Activated CD4-positive, alpha-beta T cell treated with anti-CD3 and anti-CD28 coated beads for 36 hours (primary cell): ENCODE results near the gene CCZ1B. TPM values are rescaled to one million over a fixed set of nuclear protein-coding genes. Genes with fewer than 3 reads are reported as not detected.
"Not testable (repeated sequence)": the region's sequence is repeated elsewhere in the genome, so short reads cannot be mapped to it uniquely, and the experiment has no call there.

Experiments
- ATAC-seq: fragments of 200-7000 bp; cut with Tn5 transposase; one replicate; pipeline ENCODE4 v1.10.0; 2021; ENCODE audit warnings: mild to moderate bottlenecking, moderate library complexity
- CTCF ChIA-PET: fragments of 350-600 bp; sonication (Branson Sonifier 250); formaldehyde crosslinking; loops from one replicate; lab custom pipeline; 2021; ENCODE audit warnings: antibody characterized with exemption; lab: Charles Lee
- POLR2A ChIA-PET: fragments of 350-600 bp; sonication (Branson Sonifier 250); formaldehyde crosslinking; loops from one replicate; lab custom pipeline; 2021; ENCODE audit warnings: antibody characterized with exemption, inconsistent platforms; lab: Charles Lee
- DNase-seq: peaks from one replicate; pipeline ENCODE4 v3.0.0-alpha.2; 2020
- H3K27ac Mint-ChIP-seq: one replicate; pipeline ENCODE4 v1.8.0; 2021; ENCODE audit warnings: mixed read lengths
- H3K27me3 Mint-ChIP-seq: one replicate; pipeline ENCODE4 v1.8.0; 2021; ENCODE audit warnings: mixed read lengths
- H3K36me3 Mint-ChIP-seq: one replicate; pipeline ENCODE4 v1.8.0; 2021; ENCODE audit warnings: low read depth, mixed read lengths
- H3K4me1 Mint-ChIP-seq: one replicate; pipeline ENCODE4 v1.8.0; 2021; ENCODE audit warnings: mixed read lengths
- H3K4me3 Mint-ChIP-seq: one replicate; pipeline ENCODE4 v1.8.0; 2021; ENCODE audit warnings: mild to moderate bottlenecking, moderate library complexity, mixed read lengths
- H3K9me3 Mint-ChIP-seq: one replicate; pipeline ENCODE4 v1.8.0; 2021; ENCODE audit warnings: low read depth, mixed read lengths
- intact Hi-C, 2 experiments: fragments of 100-400 bp; cut with DNase I in 1 of 2; cut with micrococcal nuclease in 1 of 2; formaldehyde crosslinking; loops; one replicate each; pipeline versions ENCODE4 v1.14.2 to v1.15.1; 2022 to 2024; cut with DNase I, micrococcal nuclease
- total RNA-seq, 2 experiments: library from RNA; stranded (reverse); gene quantifications; one replicate each; pipeline ENCODE4 v1.2.3, GENCODE V29; 2021

Gene CCZ1B
- total RNA-seq, 2 experiments from 2014 or later, result 41.9 to 42.4 TPM

GRCh38 chr7:6829616-6830015, 3.5 kb upstream of the CCZ1B start:
- H3K9me3 Mint-ChIP-seq, CTCF ChIA-PET, H3K4me3 Mint-ChIP-seq, POLR2A ChIA-PET, ATAC-seq, DNase-seq, H3K27me3 Mint-ChIP-seq, H3K4me1 Mint-ChIP-seq, H3K36me3 Mint-ChIP-seq, H3K27ac Mint-ChIP-seq: not testable (repeated sequence)
- intact Hi-C loops, result loop anchor here in 1 of 2 experiments (10.0 kb wide), 1 partner anchor 235 kb away; the partner anchor contains the start of gene INTS15

GRCh38 chr7:6827180-6827579, 1.1 kb upstream of the CCZ1B start:
- peak overlapping the region; percentile 51 for H3K27ac Mint-ChIP-seq
- H3K27me3 Mint-ChIP-seq, H3K9me3 Mint-ChIP-seq, intact Hi-C loops, CTCF ChIA-PET, H3K36me3 Mint-ChIP-seq, H3K4me1 Mint-ChIP-seq, ATAC-seq, POLR2A ChIA-PET, DNase-seq: not testable (repeated sequence)
- peak overlapping the region; percentile 59 for H3K4me3 Mint-ChIP-seq

GRCh38 chr7:6825236-6826125, 594 bp downstream of the CCZ1B start:
- H3K27me3 Mint-ChIP-seq, H3K9me3 Mint-ChIP-seq, DNase-seq, intact Hi-C loops, H3K27ac Mint-ChIP-seq, H3K4me1 Mint-ChIP-seq: not testable (repeated sequence)
- ChIA-PET POLR2A (interaction anchor here (0.6 kb wide), 1 partner anchor 13 kb away, joined by 6 read pairs; no protein-coding TSS in a partner anchor), CTCF (interaction anchor here (0.6 kb wide), 1 partner anchor 10 kb away, joined by 4 read pairs; no protein-coding TSS in a partner anchor)
- ATAC-seq, result peak; percentile 53
- Mint-ChIP-seq H3K36me3 (peaks cover 13% of the 10 kb centered on the region), H3K4me3 (peak overlapping the region; percentile 57)

- H3K4me1 Mint-ChIP-seq, intact Hi-C loops, H3K27me3 Mint-ChIP-seq, H3K9me3 Mint-ChIP-seq, H3K4me3 Mint-ChIP-seq, H3K27ac Mint-ChIP-seq, DNase-seq, ATAC-seq: not testable (repeated sequence)
- ChIA-PET POLR2A (interaction anchor here (0.6 kb wide), 1 partner anchor 918 kb away, joined by 5 read pairs; no protein-coding TSS in a partner anchor), CTCF (interaction anchor here (0.6 kb wide), 2 partner anchors 9 to 833 kb away, joined by 3 read pairs; no protein-coding TSS in a partner anchor)
- peaks cover 20% of the 10 kb centered on the region for H3K36me3 Mint-ChIP-seq
Measured at GRCh38 chr7:6821622-6822021, 4.5 kb downstream of the CCZ1B start.

GRCh38 chr7:6815470-6815869, 10.6 kb downstream of the CCZ1B start:
- POLR2A ChIA-PET, H3K9me3 Mint-ChIP-seq: not testable (repeated sequence)

GRCh38 chr7:6813011-6813410, 13.1 kb downstream of the CCZ1B start:
- H3K27ac Mint-ChIP-seq, DNase-seq, H3K36me3 Mint-ChIP-seq, ATAC-seq, CTCF ChIA-PET, H3K9me3 Mint-ChIP-seq, intact Hi-C loops, H3K4me1 Mint-ChIP-seq, H3K27me3 Mint-ChIP-seq, H3K4me3 Mint-ChIP-seq, POLR2A ChIA-PET: not testable (repeated sequence)

More at GRCh38 chr7:6815470-6815869, 10.6 kb downstream of the CCZ1B start:
- H3K4me3 Mint-ChIP-seq, H3K27ac Mint-ChIP-seq, H3K4me1 Mint-ChIP-seq, H3K27me3 Mint-ChIP-seq, H3K36me3 Mint-ChIP-seq, ATAC-seq, DNase-seq, intact Hi-C loops: not testable (repeated sequence)
- CTCF ChIA-PET, result interaction anchor here (0.6 kb wide), 1 partner anchor 9 kb away, joined by 4 read pairs; no protein-coding TSS in a partner anchor

GRCh38 chr7:6807959-6808358, 18.1 kb downstream of the CCZ1B start:
- H3K4me1 Mint-ChIP-seq, H3K27ac Mint-ChIP-seq, intact Hi-C loops, H3K27me3 Mint-ChIP-seq, H3K9me3 Mint-ChIP-seq, ATAC-seq, CTCF ChIA-PET, H3K4me3 Mint-ChIP-seq, H3K36me3 Mint-ChIP-seq, DNase-seq, POLR2A ChIA-PET: not testable (repeated sequence)

- H3K27me3 Mint-ChIP-seq, CTCF ChIA-PET: not testable (repeated sequence)
Measured at GRCh38 chr7:6807393-6807918, 18.6 kb downstream of the CCZ1B start.

GRCh38 chr7:6800331-6800730, 25.7 kb downstream of the CCZ1B start:
- CTCF ChIA-PET, POLR2A ChIA-PET, DNase-seq, ATAC-seq, intact Hi-C loops, H3K27ac Mint-ChIP-seq, H3K27me3 Mint-ChIP-seq, H3K9me3 Mint-ChIP-seq, H3K4me1 Mint-ChIP-seq, H3K36me3 Mint-ChIP-seq, H3K4me3 Mint-ChIP-seq: not testable (repeated sequence)

More at GRCh38 chr7:6807393-6807918, 18.6 kb downstream of the CCZ1B start:
- H3K4me1 Mint-ChIP-seq, H3K36me3 Mint-ChIP-seq, H3K9me3 Mint-ChIP-seq, H3K4me3 Mint-ChIP-seq, H3K27ac Mint-ChIP-seq, POLR2A ChIA-PET, DNase-seq, intact Hi-C loops: not testable (repeated sequence)
- peak; percentile 75 for ATAC-seq

GRCh38 chr7:6799887-6800286, 26.2 kb downstream of the CCZ1B start:
- H3K4me3 Mint-ChIP-seq, H3K9me3 Mint-ChIP-seq, DNase-seq, H3K36me3 Mint-ChIP-seq, H3K27me3 Mint-ChIP-seq, H3K4me1 Mint-ChIP-seq, CTCF ChIA-PET, intact Hi-C loops, H3K27ac Mint-ChIP-seq, POLR2A ChIA-PET: not testable (repeated sequence)
- ATAC-seq, result peak; percentile 42

- CTCF ChIA-PET, H3K4me3 Mint-ChIP-seq, H3K27ac Mint-ChIP-seq, H3K9me3 Mint-ChIP-seq, H3K36me3 Mint-ChIP-seq, H3K4me1 Mint-ChIP-seq, intact Hi-C loops, ATAC-seq, DNase-seq, POLR2A ChIA-PET, H3K27me3 Mint-ChIP-seq: not testable (repeated sequence)
Measured at GRCh38 chr7:6798047-6798446, 28.0 kb downstream of the CCZ1B start.
